Sigmoid colon (tissue), 7 donors: Measurements from ENCODE around the gene IQSEC3. TPM values are rescaled to one million over a fixed set of nuclear protein-coding genes. Genes with fewer than 3 reads are reported as not detected.
"Not testable (repeated sequence)": the region's sequence is repeated elsewhere in the genome, so short reads cannot be mapped to it uniquely, and the experiment has no call there.

Experiments
- DNase-seq: peaks from one replicate; pipeline ENCODE4 v3.0.0-alpha.2; 2019
- H3K27ac ChIP-seq, 4 donors: fragments of 200-600 bp; sonication (generic); one replicate each; pipeline ENCODE4 v1.5.1; 2016 to 2019; ENCODE audit warnings: mild to moderate bottlenecking in 1 of 4
- H3K27me3 ChIP-seq, 3 donors: fragments of 200-600 bp; sonication (generic); one replicate each; pipeline ENCODE4 v1.5.1; 2019; ENCODE audit warnings: mild to moderate bottlenecking in 1 of 3
- H3K36me3 ChIP-seq, 4 donors: fragments of 200-600 bp; sonication (generic); one replicate each; pipeline ENCODE4 v1.5.1; 2016 to 2019
- H3K4me1 ChIP-seq, 4 donors: fragments of 200-600 bp; sonication (generic); one replicate each; pipeline ENCODE4 v1.5.1; 2017 to 2019
- H3K4me3 ChIP-seq, 4 donors: fragments of 200-600 bp; sonication (generic); one replicate each; pipeline ENCODE4 v1.5.1; 2017 to 2019; ENCODE audit warnings: mild to moderate bottlenecking in 2 of 4, moderate library complexity in 1 of 4
- H3K9me3 ChIP-seq, 4 donors: fragments of 200-600 bp in 3 of 4; sonication (generic) in 3 of 4; one replicate each; pipeline versions ENCODE4 v1.5.1 to v1.6.1; 2013 to 2019
- EP300 ChIP-seq, 4 donors: sonication (generic); formaldehyde crosslinking; IDR thresholded peaks; one replicate each; pipeline ENCODE4 v1.6.1; 2017; ENCODE audit warnings: antibody characterized with exemption in 4 of 4
- POLR2A ChIP-seq, 2 donors: fragments of 450-650 bp; IDR thresholded peaks; one replicate each; pipeline ENCODE4 v1.6.1; 2016; ENCODE audit warnings: antibody characterized with exemption in 2 of 2, mild to moderate bottlenecking in 2 of 2, moderate library complexity in 2 of 2
- POLR2AphosphoS5 ChIP-seq, 4 donors: sonication (generic); formaldehyde crosslinking; IDR thresholded peaks; one replicate each; pipeline ENCODE4 v1.6.1; 2017; ENCODE audit warnings: antibody characterized with exemption in 4 of 4
- WGBS, 2 donors: extraction: QIAGEN DNeasy Blood & Tissue Kit; methylation state at CpG; one replicate each; pipeline ENCODE4 v1.1.7; 2013; 5-methylcytosine and 5-hydroxymethylcytosine counted together
- intact Hi-C: fragments of 100-400 bp; cut with DNase I; formaldehyde crosslinking; loops from one replicate; pipeline ENCODE4 v1.15.1; 2023
- polyA plus RNA-seq, 3 donors: library from polyadenylated mRNA; stranded (reverse); fragments of 200-250 nt; gene quantifications; one replicate each; pipeline ENCODE4 v1.2.3, GENCODE V29; 2013
- total RNA-seq, 4 donors: library from RNA; depleted of rRNA; stranded (reverse); fragments of >200 nt; gene quantifications; one replicate each; pipeline ENCODE4 v1.1.0, GENCODE V29; 2016
- TF ChIP-seq, protein P1 (sequence below), 4 experiments: fragments of 450-650 bp in 3 of 4; fragments of 200-600 bp in 1 of 4; IDR thresholded peaks; one replicate each; pipeline ENCODE4 v1.5.1; 2016 to 2019; ENCODE audit warnings: antibody characterized with exemption in 4 of 4, mild to moderate bottlenecking in 3 of 4, moderate library complexity in 2 of 4
- donor health status: healthy with polysubstance abuse.
- donor health status: Bipolar disorder and iron deficiency.
- donor health status: healthy.

The IQSEC3 gene
- total and polyA plus RNA-seq, 7 donors: under 0.01 to 2.2 (median 0.54) TPM; not detected in 1

DNA sequence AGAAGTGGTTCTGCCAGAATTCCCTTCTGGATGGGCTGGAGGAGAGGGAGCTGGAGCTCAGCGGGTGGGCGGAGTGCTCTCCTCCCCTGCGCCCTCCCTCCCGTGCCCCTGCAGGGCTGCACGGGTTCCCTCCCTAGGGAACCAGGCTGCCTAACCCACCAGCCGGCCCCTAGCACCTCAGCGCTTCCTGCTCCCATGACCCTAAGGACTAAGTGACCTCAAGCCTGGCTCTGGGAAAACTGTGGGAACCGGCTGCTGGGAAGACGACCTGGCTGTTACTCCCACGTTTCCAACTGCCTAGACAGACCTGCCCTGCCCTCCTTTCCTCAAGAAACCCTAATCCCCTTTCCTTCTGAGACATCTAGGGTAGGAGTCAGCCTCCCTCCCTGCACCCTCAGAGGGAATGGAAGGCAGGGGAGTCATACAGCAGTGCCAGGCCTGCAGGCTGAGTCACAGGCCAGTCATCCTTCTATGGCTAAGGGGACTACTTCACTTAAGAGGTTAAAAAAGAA is 115.9 kb downstream of the IQSEC3 start:
- no peaks in the 10 kb centered on the region for H3K9me3 ChIP-seq
- no peak overlapping the region for H3K4me3 ChIP-seq
- H3K4me1 ChIP-seq: no peaks in the 10 kb centered on the region
- 70 to 74% methylated on average over 10 of the region's 10 CpGs for WGBS, 2 donors
- intact Hi-C loops: no loop called here
- H3K36me3 ChIP-seq: no peaks in the 10 kb centered on the region
- H3K27ac ChIP-seq: no peak overlapping the region
- DNase-seq: no peak
- TF ChIP-seq EP300 (IDR thresholded peaks at IDR 0.05) (no peak), POLR2AphosphoS5 (IDR thresholded peaks at IDR 0.05) (no peak), POLR2A (IDR thresholded peaks at IDR 0.05) (no peak)
- TF ChIP-seq, protein P1, sequence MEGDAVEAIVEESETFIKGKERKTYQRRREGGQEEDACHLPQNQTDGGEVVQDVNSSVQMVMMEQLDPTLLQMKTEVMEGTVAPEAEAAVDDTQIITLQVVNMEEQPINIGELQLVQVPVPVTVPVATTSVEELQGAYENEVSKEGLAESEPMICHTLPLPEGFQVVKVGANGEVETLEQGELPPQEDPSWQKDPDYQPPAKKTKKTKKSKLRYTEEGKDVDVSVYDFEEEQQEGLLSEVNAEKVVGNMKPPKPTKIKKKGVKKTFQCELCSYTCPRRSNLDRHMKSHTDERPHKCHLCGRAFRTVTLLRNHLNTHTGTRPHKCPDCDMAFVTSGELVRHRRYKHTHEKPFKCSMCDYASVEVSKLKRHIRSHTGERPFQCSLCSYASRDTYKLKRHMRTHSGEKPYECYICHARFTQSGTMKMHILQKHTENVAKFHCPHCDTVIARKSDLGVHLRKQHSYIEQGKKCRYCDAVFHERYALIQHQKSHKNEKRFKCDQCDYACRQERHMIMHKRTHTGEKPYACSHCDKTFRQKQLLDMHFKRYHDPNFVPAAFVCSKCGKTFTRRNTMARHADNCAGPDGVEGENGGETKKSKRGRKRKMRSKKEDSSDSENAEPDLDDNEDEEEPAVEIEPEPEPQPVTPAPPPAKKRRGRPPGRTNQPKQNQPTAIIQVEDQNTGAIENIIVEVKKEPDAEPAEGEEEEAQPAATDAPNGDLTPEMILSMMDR (IDR thresholded peaks at IDR 0.05): no peak
- H3K27me3 ChIP-seq: peaks cover 0 to 6% (median 0%) of the 10 kb centered on the region in 3 donors

DNA sequence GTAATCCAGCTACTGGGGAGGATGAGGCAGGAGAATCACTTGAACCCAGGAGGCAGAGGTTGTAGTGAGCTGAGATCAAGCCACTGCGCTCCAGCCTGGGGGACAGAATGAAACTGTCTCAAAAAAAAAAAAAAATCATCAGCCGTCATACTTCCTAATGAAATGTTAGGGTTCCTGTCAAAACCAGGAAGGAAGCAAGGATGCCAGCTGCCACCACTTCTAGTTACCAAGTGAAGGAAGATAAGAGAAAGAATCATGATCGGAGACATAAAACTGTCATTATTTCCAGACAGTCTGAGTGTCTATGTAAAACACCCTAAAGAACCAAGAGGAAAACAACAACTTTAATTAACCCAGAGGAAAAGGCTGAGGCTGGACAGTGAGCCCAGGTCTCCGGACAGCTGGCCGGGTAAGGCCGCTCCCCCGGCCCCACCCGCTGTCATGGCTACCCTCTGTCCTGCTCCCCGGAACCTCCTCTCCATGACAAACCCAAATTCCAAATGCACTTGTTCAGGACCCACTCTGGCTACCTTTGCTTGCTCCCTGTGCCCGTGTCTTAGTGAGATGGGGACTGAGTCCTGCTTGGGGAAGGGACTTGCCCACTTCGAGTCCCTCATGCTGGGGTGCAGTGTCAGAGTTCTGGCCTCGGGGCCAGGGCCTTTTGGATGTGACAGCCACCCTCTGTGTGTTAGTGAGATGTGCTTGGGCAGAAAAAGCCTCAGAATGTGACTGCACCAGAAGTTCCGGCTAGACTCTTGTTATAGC is 118.4 kb downstream of the IQSEC3 start:
- Histone ChIP-seq H3K27ac (no peak overlapping the region), H3K9me3 (no peaks in the 10 kb centered on the region), H3K4me3 (no peak overlapping the region), H3K4me1 (peaks cover 0 to 13% (median 8%) of the 10 kb centered on the region in 4 donors), H3K36me3 (no peaks in the 10 kb centered on the region), H3K27me3 (peaks cover 0 to 4% (median 0%) of the 10 kb centered on the region in 3 donors)
- 67 to 69% methylated on average over 13 of the region's 13 CpGs for WGBS, 2 donors
- TF ChIP-seq POLR2AphosphoS5 (IDR thresholded peaks at IDR 0.05) (no peak), POLR2A (IDR thresholded peaks at IDR 0.05) (no peak), EP300 (IDR thresholded peaks at IDR 0.05) (no peak)
- TF ChIP-seq, protein P1 (IDR thresholded peaks at IDR 0.05): no peak
- DNase-seq: no peak
- intact Hi-C loops: no loop called here

DNA sequence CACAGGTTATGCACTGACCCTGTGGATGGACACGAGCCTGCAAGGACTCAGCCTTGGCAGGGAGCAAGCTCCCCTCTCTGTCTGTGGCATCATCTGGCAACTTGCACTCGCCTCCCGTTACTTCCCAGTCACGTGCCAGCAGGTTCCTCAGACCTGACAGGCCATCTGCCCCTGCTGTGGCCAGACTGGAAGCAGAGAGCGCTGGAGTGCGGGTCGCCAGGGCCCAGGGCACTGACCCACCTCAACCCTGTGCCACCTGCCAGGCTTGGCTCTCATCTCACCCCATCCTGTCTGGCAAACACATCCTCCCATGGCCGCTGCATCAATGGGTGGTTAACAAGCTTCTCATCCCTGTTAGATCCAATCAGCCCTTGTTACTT is 119.0 kb downstream of the IQSEC3 start:
- 69 to 82% methylated on average over 8 of the region's 8 CpGs for WGBS, 2 donors
- Histone ChIP-seq H3K4me3 (no peak overlapping the region), H3K9me3 (no peaks in the 10 kb centered on the region), H3K4me1 (peaks cover 0 to 13% (median 8%) of the 10 kb centered on the region in 4 donors), H3K27ac (no peak overlapping the region), H3K27me3 (peaks cover 0 to 4% (median 0%) of the 10 kb centered on the region in 3 donors), H3K36me3 (no peaks in the 10 kb centered on the region)
- intact Hi-C loops: no loop called here
- DNase-seq: no peak
- no peak for TF ChIP-seq POLR2A (IDR thresholded peaks at IDR 0.05)
- no peak for TF ChIP-seq EP300 (IDR thresholded peaks at IDR 0.05)
- TF ChIP-seq, protein P1 (IDR thresholded peaks at IDR 0.05): no peak
- TF ChIP-seq POLR2AphosphoS5 (IDR thresholded peaks at IDR 0.05): no peak

DNA sequence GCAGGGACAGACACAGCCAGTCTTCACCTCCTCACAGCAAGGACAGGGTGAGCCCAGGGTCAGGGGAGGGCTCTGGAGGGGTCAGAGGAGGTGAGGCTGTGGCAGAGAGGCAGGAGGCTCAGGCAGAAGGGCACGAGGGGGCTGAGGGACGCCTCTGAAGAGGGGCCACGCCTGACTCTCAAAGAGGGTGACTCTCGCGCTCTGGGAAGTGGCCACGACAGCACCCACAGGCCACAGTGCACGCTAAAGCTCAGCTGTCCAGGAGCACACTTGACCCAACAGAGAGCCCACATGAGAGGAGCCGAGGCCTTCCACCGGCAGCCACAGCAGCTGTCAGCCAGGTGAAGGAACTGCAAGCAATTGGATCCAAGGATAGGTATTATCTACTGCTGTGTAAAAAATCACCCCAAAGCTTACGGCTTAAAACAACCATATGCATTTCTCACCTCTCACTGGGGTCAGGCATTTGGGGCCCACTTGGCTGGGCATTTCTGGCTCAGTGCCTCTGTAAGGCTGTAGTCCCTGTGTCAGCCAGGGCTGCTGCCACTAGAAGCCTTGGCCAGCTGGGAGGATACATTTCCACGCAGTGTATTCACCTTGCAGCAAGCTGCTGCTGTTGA is 119.5 kb downstream of the IQSEC3 start:
- H3K27me3 ChIP-seq: peaks cover 0 to 4% (median 0%) of the 10 kb centered on the region in 3 donors
- H3K9me3 ChIP-seq: no peaks in the 10 kb centered on the region
- no peak overlapping the region for H3K27ac ChIP-seq
- intact Hi-C loops: no loop called here
- no peaks in the 10 kb centered on the region for H3K36me3 ChIP-seq
- TF ChIP-seq, protein P1 (IDR thresholded peaks at IDR 0.05): no peak
- TF ChIP-seq EP300 (IDR thresholded peaks at IDR 0.05) (no peak), POLR2A (IDR thresholded peaks at IDR 0.05) (no peak), POLR2AphosphoS5 (IDR thresholded peaks at IDR 0.05) (no peak)
- no peak overlapping the region for H3K4me3 ChIP-seq
- WGBS, 2 donors: 79 to 81% methylated on average over 11 of the region's 11 CpGs
- peaks cover 0 to 13% (median 8%) of the 10 kb centered on the region in 4 donors for H3K4me1 ChIP-seq
- DNase-seq: no peak

DNA sequence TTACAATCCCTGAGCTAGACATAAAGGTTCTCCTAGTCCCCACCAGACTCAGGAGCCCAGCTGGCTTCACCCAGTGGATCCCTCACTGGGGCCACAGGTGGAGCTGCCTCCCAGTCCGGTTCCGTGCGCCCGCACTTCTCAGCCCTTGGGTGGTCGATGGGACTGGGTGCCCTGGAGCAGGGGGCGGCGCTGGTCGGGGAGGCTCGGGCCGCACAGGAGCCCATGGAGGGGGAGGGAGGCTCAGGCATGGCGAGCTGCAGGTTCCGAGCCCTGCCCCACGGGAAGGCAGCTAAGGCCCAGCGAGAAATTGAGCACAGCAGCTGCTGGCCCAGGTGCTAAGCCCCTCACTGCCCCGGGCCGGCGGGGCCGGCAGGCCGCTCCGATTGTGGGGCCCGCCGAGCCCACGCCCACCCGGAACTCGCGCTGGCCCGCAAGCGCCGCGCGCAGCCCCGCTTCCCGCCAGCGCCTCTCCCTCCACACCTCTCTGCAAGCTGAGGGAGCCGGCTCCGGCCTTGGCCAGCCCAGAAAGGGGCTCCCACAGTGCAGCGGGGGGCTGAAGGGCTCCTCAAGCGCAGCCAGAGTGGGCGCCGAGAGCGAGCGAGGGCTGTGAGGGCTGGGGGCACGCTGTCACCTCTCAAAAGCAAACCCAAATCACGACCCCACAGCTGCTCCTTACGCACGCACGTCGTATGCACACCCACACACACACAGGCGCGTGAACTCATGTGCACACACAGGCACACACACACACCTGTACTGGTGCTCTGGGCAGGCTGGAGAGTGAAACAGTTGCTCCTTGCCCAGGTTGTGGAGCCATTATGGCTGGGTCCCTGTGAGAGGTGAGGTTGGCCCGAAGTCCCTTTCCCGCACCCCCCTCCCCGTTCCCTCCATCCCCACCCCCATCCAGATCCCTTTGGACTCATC is 121.7 kb downstream of the IQSEC3 start:
- 62 to 76% methylated on average over 53 of the region's 53 CpGs for WGBS, 2 donors

More for the DNA sequence above, 121.7 kb downstream of the IQSEC3 start:
- H3K9me3 ChIP-seq, H3K36me3 ChIP-seq, DNase-seq, intact Hi-C loops, H3K27ac ChIP-seq: not testable (repeated sequence)
- peak overlapping the region; percentile 19 to 54 (median 48) for H3K4me3 ChIP-seq
- peaks cover 0 to 10% (median 4%) of the 10 kb centered on the region in 3 donors for H3K27me3 ChIP-seq
- H3K4me1 ChIP-seq: peaks cover 0 to 13% (median 8%) of the 10 kb centered on the region in 4 donors
